SW480 (cell line): ENCODE results near the gene STPG4.

Experiments
- DNase-seq: peaks from one replicate; pipeline ENCODE4 v3.0.0-alpha.2; 2016; ENCODE audit warnings: low spot score

STPG4 gene

GRCh38 chr2:47072018-47072691 is 83.0 kb downstream of the STPG4 start:
- DNase-seq = peak; percentile 55

- peak; percentile 88 for DNase-seq
Observed at GRCh38 chr2:47070920-47071824, 83.9 kb downstream of the STPG4 start.

GRCh38 chr2:47070155-47070919 is 84.8 kb downstream of the STPG4 start:
- peak; percentile 47 for DNase-seq

- peak; percentile 96 for DNase-seq
Observed at GRCh38 chr2:47069628-47070154, 85.4 kb downstream of the STPG4 start.

- DNase-seq = no peak
Observed at GRCh38 chr2:47068981-47069627, 86.0 kb downstream of the STPG4 start.

- DNase-seq = no peak
Observed at GRCh38 chr2:47067788-47068407, 87.2 kb downstream of the STPG4 start.

- DNase-seq = peak; percentile 73
Observed at GRCh38 chr2:47065771-47066380, 89.2 kb downstream of the STPG4 start.

GRCh38 chr2:47065343-47065742 is 89.8 kb downstream of the STPG4 start:
- DNase-seq = no peak

- no peak for DNase-seq
Observed at GRCh38 chr2:47064106-47064505, 91.0 kb downstream of the STPG4 start.

- no peak for DNase-seq
Observed at GRCh38 chr2:47063538-47063930, 91.6 kb downstream of the STPG4 start.

GRCh38 chr2:47062681-47063537 is 92.2 kb downstream of the STPG4 start:
- no peak for DNase-seq

- DNase-seq = no peak
Observed at GRCh38 chr2:47061944-47062678, 93.0 kb downstream of the STPG4 start.

GRCh38 chr2:47060652-47061170 is 94.4 kb downstream of the STPG4 start:
- DNase-seq = no peak

- DNase-seq = no peak
Observed at GRCh38 chr2:47058003-47058931, 96.8 kb downstream of the STPG4 start.

- DNase-seq = no peak
Observed at GRCh38 chr2:47057687-47058002, 97.5 kb downstream of the STPG4 start.

GRCh38 chr2:47056868-47057686 is 98.0 kb downstream of the STPG4 start:
- DNase-seq = no peak

GRCh38 chr2:47056374-47056773 is 98.7 kb downstream of the STPG4 start:
- no peak for DNase-seq
